Kidney capillary endothelial cell (primary cell): ENCODE results near the gene NFATC2.

Source experiments
- DNase-seq: peaks from one replicate; pipeline ENCODE4 v3.0.0-alpha.2; 2018; ENCODE audit warnings: low spot score

The NFATC2 gene

GRCh38 chr20:51389543-51390264, 152.8 kb downstream of the NFATC2 start:
- DNase-seq: no peak

- DNase-seq: peak; percentile 42
Observed at GRCh38 chr20:51388756-51389542, 153.6 kb downstream of the NFATC2 start.

GRCh38 chr20:51388227-51388626, 154.3 kb downstream of the NFATC2 start:
- DNase-seq: peak; percentile 87

- DNase-seq: no peak
Observed at GRCh38 chr20:51387125-51387875, 155.2 kb downstream of the NFATC2 start.

DNA sequence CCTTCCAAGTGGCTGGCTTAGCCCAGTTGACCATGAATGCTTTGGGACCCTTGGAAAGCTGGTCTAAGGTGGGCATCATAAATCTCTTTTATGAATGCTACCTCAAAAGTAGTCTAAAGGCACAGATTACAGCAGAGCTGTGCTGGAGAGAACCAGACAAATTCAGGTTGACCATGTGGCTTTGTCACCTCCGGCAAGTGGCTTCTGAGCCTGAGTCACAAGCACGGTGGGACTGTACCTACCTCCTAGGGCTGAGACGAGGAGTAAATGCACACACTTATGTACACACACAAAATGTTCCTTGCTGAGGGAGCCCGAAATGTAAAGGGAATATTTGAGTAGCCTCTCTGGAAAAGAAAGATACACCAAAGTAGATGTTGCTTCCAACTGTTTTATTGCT, 155.9 kb downstream of the NFATC2 start:
- DNase-seq: no peak

GRCh38 chr20:51385646-51386530, 156.6 kb downstream of the NFATC2 start:
- no peak for DNase-seq

DNA sequence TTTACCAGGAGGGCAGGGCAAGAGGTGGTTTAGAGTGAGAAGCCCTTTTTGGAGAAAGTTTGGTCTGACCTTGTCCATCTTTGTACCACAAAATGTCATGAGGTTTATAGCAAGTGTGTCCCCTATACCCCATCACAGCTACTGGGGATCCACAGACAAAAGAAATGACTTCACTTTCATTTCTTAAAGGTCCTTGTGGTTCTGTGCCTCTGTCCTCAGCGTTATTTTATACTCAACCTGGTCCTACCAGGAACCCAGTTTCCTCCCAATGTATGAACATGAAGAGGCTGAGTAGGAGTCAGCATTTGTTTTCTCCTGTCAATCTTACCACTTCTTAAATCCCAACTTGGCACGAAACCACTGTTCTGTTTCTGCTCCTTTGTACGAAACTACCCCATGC, 157.6 kb downstream of the NFATC2 start:
- DNase-seq: no peak

DNA sequence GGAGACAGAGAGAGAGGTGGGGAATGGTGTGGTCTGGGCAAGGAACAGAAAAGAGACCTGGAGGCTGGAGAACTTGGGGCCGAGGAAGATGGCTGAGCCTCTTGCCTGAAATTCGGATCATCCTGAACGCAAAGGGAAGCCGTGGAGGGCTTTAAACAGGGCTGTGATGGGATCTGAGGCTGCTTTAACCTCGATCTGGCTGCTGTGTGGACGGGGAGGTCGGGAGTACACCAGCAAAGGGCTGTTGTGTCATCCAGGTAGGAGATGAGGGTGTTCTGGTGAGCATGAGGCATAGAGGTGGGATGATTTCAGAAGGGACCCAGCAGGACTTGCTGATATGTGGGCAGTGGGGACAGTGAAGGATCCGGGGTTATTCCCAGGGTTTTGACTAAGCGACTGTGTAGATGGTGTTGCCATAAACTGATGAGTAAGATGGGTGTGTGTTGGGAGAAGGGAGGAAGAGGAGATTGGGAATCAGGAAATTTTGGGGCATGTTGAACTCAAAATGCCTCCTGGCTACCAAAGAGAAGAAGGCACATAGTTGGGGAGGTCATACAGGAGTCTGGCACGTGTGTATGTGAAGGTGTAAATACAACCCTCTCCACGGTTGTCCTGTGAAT, 158.5 kb downstream of the NFATC2 start:
- no peak for DNase-seq

- DNase-seq: peak; percentile 85
Observed at GRCh38 chr20:51382986-51383821, 159.3 kb downstream of the NFATC2 start.

- DNase-seq: no peak
Observed at GRCh38 chr20:51382111-51382985, 160.2 kb downstream of the NFATC2 start.

GRCh38 chr20:51381557-51381956, 161.0 kb downstream of the NFATC2 start:
- no peak for DNase-seq

DNA sequence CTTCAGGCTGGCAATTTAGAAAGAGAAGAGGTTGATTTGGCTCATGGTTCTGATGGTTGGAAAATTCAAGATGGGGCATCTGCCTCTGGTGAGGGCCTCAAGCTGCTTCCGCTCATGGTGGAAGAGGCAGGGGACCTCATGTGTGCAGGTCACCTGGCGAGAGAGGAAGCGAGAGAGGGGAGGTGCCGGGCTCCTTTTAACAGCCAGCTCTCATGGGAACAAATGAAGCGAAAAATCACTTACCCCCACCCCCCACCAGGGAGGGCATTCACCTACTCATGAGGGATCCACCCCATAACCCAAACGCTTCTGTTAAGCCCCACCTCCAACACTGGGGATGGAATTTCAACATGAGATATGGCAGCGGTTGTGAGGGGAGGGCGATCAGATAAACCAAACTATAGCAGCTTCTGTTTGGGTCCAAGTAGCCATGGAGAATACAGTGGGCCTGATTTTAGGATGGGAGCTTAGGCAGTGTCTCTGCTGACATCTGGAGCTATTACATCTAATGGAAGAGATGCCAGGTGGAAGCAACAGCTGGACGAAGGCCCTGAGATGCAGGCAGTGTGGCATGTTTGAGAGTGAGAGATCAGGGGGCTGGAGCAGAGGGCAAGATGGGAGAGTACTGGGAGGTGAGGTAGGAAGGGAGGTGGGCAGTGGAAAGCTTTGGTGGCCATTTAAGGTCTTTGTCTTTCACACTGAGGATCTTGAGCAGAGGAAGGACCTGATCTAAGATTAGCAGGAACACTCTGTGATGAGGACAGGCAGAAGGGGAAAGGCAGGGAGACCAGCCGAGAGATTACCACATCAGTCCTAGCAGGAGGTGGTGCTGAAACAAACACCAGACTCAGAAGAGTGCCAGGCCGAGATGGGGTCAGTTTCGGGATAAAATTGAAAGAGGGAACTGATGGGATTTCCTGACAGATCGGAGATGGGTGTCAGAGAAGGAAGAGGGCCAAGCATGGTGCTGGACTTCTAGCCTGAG, 161.8 kb downstream of the NFATC2 start:
- no peak for DNase-seq

DNA sequence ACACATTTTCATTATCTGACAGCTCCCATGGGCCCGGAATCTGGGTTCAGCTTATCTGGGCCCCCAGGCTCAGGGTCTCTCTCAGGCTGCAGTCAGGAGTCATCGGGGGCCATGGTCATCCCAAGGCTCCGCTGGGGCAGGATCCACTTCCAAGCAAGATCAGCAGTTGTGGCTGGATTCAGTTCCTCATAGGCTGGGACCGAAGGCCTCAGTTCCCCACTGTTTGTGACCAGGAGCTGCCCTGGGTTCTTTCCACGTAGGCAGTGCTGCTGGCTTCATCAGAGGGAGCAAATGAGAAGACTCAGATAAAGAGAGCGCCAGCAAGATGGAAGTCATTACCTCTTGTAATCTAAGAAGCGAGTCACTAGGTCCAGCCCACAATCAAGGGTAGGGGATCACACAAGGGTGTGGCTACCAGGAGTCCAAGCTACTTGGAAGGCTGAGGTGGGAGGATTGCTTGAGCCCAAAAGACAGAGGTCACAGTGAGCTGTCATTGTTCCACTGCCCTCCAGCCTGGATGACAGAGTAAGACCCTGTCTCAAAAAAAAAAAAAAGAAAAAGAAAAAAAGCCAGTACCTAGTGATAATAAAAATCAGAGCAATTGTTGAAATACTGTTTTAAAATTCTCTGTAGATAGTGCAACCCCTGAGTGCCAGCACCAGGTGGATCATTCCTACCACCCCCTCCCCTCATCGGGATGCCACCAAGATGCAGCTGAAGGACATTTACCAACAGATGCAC, 162.7 kb downstream of the NFATC2 start:
- no peak for DNase-seq

GRCh38 chr20:51378171-51378928, 164.2 kb downstream of the NFATC2 start:
- no peak for DNase-seq

DNA sequence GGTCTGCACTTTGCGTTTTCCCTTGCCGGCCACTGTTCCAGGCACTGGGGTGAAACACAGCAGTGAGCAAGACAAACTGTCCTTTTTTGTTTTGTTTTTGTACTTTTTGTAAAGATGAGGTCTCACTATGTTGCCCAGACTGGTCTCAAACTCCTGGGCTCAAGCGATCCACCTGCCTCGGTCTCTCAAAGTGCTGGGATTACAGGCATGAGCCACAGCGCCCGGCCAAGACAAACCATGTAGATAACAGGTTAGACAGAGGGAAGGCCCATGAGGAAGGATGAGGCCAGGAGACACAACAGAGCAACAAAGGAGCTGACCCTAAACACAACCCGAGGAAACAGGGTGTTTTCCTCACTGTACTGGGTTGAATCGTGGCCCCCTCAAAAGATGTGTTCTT, 165.4 kb downstream of the NFATC2 start:
- no peak for DNase-seq

GRCh38 chr20:51376111-51376510, 166.4 kb downstream of the NFATC2 start:
- no peak for DNase-seq

DNA sequence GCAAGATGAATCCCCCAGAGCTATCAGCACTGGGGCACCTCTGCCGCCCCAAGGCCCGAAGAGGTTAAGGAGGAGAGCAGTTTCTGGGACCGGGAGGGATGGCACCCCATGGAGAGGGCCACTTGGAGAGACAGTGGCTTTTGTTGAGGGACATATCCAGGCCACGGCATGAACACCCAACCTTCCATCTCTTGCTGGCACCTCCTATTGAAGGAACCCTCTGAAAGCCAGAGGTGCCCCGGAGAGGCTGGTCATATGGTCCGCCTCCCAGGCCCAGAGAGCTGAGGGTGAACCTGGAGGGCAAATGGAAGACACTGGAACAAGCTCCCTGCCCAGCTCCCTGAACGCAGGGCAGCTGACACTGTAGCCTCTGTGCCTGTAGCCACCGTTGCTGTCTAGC, 167.0 kb downstream of the NFATC2 start:
- no peak for DNase-seq
